GM21423 (cell line): ENCODE measurements around the gene MYO1C.
A peak's percentile ranks its signal among the peaks of the same experiment; 100 is the strongest.
"Not testable (repeated sequence)": the region's sequence is repeated elsewhere in the genome, so short reads cannot be mapped to it uniquely, and the experiment has no call there.

Experiments used
- ATAC-seq: cut with Tn5 transposase; IDR thresholded peaks from one replicate; pipeline ENCODE4 v1.9.1; 2021; ENCODE audit warnings: mild to moderate bottlenecking, moderate library complexity; ENCODE audit not compliant: unreplicated experiment

MYO1C gene

GRCh38 chr17:1509290-1509881, 16.9 kb upstream of the MYO1C start:
- no peak for ATAC-seq

GRCh38 chr17:1508709-1509108, 16.2 kb upstream of the MYO1C start:
- not testable (repeated sequence) for ATAC-seq

- ATAC-seq, result no peak
These were observed 14.3 kb upstream of the MYO1C start for GRCh38 chr17:1506649-1507267.

GRCh38 chr17:1505586-1505985, 13.1 kb upstream of the MYO1C start:
- no peak for ATAC-seq

GRCh38 chr17:1504866-1505265, 12.4 kb upstream of the MYO1C start:
- no peak for ATAC-seq

- no peak for ATAC-seq
These were observed 11.2 kb upstream of the MYO1C start for GRCh38 chr17:1503699-1504098.

GRCh38 chr17:1498869-1499268, 6.4 kb upstream of the MYO1C start:
- ATAC-seq, result no peak

GRCh38 chr17:1498233-1498632, 5.7 kb upstream of the MYO1C start:
- ATAC-seq, result no peak

- ATAC-seq, result no peak
These were observed 5.3 kb upstream of the MYO1C start for GRCh38 chr17:1497831-1498230.

- ATAC-seq, result no peak
These were observed 4.4 kb upstream of the MYO1C start for GRCh38 chr17:1496869-1497268.

- ATAC-seq, result no peak
These were observed 2.9 kb upstream of the MYO1C start for GRCh38 chr17:1495265-1495989.

- ATAC-seq, result no peak
These were observed 2.3 kb upstream of the MYO1C start for GRCh38 chr17:1494736-1495253.

GRCh38 chr17:1494203-1494602, 1.7 kb upstream of the MYO1C start:
- no peak for ATAC-seq

GRCh38 chr17:1493291-1493980, 950 bp upstream of the MYO1C start:
- ATAC-seq, result no peak

- peak; percentile 29 for ATAC-seq
These were observed 840 bp downstream of the MYO1C start for GRCh38 chr17:1491443-1492248.

GRCh38 chr17:1490643-1491442, 1.6 kb downstream of the MYO1C start:
- ATAC-seq, result peak; percentile 28

- ATAC-seq, result no peak
These were observed 3.6 kb downstream of the MYO1C start for GRCh38 chr17:1488826-1489270.

- ATAC-seq, result peak; percentile 29
These were observed 4.3 kb downstream of the MYO1C start for GRCh38 chr17:1487939-1488825.
